ENCODE data around the gene AVL9.
A peak's percentile ranks its signal among the peaks of the same experiment; 100 is the strongest.

The AVL9 gene

GRCh38 chr7:32535162-32535702, 39.9 kb downstream of the AVL9 start:
- no peak for DNase-seq

DNA sequence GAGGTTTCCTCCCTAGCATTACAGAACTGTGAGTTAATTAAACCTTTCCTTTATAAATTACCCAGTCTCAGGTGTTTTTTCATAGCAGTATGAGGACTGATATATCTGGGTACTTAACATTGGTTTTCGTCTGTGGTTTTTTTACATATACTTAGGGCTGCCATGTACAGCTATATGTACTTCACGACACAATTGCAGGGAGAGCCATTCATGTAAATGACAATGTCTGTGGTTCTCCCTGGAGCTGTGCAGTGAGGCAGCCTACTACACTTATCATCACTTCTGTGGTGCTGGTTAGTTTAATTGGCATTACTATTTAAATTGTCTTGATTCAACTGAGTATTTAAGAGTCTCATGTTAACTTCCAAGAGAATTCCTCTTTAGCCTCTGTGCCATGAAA, 40.7 kb downstream of the AVL9 start:
- no peak for DNase-seq

DNA sequence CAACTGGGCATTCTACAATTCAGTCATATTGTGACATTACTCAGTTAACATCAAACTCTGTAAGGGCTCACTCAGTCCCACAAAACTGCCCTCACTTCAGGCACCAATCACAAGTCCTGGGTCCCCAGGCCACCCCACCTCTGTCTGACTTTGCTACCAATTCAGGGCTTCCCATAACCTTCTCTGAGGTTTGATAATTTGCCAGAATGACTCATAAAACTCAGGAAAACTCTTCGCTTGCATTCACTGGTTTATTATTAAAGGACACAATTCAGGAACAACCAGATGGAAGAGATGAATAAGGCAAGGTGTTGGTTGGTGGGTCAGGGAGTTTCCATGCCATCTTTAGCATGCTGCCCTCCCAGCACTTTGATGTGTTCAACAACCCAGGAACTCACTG, 41.3 kb downstream of the AVL9 start:
- peak; percentile 71 for DNase-seq

DNA sequence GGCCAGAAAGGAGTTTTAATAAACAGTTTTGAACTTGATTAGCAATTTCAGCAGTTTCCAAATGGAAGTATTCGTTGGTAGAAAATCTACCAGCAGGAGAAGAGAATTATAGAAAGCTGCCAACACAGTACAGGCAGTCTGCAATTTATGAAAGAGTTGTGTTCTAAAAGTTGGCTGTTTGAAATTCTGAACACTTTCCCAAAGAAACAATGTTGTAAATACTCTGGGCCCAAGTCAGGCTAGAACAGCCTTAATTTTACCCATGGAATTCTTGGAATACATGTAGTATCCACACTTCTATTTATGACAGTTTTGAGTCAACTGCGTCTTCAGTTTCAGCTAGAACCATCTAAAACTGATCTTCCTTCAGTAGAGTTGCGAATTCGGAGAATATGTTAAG, 42.5 kb downstream of the AVL9 start:
- no peak for DNase-seq

DNA sequence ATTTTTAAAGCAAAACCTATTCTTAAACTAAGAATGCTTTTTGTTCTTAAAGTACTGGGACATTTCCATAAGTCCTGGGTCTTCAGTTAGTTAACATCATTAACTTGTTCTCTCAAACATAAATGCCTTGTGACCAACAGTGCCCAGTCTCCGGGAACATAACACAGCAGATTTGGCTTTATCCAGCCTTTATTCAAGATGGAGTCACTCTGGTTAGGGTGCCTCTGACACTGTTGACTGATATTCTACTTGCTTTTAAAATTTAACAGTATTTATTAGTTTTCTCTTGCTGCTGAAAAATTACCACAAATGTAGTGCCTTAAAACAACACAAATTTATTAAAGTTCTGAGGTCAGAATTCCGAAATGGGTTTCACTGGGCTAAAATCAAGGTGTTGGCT, 44.1 kb downstream of the AVL9 start:
- no peak for DNase-seq

- DNase-seq, result peak; percentile 5
These were observed 44.7 kb downstream of the AVL9 start for GRCh38 chr7:32539919-32540531.

GRCh38 chr7:32542595-32542994, 47.3 kb downstream of the AVL9 start:
- DNase-seq, result no peak

DNA sequence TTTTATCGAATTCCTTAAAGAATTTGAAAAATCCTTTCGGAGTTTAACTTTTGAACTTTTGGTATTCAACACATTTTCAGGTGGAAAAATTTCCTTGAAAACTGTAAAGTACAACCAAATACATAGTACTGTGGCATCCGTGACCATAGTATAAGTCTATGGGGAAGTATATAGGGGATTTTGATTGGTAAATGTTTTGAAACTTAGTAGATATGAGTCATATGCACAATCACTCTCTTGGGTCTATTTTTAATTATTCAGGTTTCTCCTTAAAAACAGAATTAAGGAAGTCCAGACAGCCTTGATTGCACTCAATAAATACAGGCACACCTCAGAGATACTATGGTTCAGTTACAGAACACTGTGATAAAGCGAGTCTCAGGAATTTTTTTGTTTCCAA, 64.2 kb downstream of the AVL9 start:
- no peak for DNase-seq

DNA sequence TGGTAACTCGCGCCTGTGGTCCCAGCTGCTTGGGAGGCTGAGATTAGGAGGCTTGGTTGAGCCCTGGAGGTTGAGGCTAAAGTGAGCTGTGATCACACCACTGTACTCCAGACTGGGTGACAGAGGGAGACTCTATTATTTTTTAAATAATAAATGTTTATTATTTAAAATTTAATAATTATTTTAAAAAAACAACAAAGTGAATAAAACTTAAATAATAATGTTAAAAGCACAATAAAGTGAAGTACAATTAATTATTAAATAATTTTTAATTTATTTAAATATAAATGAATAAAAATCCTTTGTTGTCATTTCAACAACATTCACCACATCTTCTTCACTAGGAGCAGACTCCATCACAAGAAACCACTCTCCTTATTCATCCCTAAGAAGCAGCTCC, 64.8 kb downstream of the AVL9 start:
- DNase-seq, result no peak

GRCh38 chr7:32561613-32562012, 66.3 kb downstream of the AVL9 start:
- DNase-seq, result no peak

- DNase-seq, result peak; percentile 8
These were observed 69.3 kb downstream of the AVL9 start for GRCh38 chr7:32564542-32564941.

- DNase-seq, result no peak
These were observed 74.3 kb downstream of the AVL9 start for GRCh38 chr7:32569388-32570289.

GRCh38 chr7:32573110-32573687, 77.9 kb downstream of the AVL9 start:
- no peak for DNase-seq

DNA sequence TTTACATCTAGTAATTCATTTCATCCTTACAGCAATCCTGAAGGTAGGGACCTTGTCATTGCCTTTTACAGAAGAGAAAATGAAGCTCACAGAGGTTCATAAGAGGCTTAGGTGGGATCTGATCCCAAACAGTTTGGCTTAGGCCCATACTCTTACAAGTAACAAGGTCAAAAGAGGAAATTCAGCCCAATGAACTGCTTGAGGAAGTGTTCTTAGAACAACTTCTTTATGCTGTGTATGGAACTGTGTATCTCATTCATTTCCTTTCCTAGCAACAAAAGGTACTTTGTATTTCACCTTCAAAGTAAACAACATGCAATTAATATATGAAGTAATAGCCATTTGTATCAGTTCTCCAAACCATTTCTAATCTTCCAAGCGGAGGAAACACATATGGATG, 79.3 kb downstream of the AVL9 start:
- DNase-seq, result no peak

- DNase-seq, result no peak
These were observed 82.1 kb downstream of the AVL9 start for GRCh38 chr7:32577421-32577820.

GRCh38 chr7:32579776-32580175, 84.5 kb downstream of the AVL9 start:
- DNase-seq, result no peak

DNA sequence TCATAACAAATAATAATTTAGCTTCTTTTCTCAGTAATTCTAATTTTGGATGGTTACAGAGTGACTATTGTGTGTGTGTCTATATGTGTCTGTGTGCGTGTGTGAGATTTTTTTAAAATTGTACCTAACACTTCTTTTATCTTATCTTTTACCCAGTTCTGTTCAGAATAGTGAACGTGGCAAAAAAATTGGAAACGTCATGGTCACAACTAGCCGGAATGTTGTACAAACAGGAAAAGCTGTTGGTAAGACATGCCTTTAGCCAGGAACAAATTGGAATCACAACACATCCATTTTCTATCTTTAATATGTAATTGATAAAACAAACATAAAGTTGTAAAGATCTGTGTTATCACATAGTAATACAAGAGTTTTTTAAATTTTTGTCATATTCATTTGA, 85.4 kb downstream of the AVL9 start:
- no peak for DNase-seq

- no peak for DNase-seq
These were observed 86.7 kb downstream of the AVL9 start for GRCh38 chr7:32582036-32582435.

- DNase-seq, result peak; percentile 96
These were observed 88.5 kb downstream of the AVL9 start for GRCh38 chr7:32583791-32584190.

DNA sequence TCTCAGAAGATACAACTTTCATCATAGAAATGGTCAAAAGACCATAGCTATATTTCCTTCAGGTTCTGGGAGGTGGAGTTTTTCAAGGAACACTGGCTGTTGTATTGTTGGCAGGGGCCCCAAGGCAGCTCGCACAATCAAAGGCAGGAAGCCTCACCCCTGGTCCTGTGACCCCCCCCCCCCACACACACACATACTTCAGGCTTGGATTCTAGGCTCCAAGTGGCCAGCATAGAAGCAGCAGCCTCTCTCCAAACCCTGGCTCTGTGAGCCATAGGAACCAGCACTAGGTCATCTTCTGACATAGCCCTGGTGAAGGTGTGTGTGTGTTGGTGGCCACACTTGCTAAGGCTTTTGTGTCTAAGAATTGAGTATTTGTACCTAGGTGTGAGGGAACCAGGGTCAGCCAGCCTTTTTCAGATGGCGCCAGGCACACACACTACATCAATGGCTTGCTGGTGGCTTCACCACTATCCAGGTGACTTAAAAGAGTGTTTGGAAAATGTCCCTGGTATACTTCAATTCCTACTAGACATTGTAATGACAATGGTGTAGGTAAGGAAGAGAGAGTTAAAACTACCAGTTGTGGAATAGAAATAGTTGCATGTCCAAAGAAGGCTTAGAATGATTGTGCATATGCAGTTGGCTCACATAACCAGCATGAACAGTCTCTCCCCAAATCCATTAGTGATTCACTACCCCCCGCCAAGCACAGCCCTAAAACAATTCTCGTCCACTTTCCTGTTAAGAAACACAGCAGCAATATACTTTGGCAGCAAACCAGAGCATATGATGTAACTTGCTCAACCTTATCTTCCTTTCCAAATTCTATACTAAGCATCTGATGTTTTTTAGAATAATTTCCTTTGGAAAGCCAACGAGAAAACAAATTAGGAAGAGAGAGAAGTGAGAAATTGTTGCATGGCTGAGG, 91.3 kb downstream of the AVL9 start:
- DNase-seq, result peak; percentile 99

GRCh38 chr7:32587411-32587948, 92.2 kb downstream of the AVL9 start:
- DNase-seq, result peak; percentile 89

DNA sequence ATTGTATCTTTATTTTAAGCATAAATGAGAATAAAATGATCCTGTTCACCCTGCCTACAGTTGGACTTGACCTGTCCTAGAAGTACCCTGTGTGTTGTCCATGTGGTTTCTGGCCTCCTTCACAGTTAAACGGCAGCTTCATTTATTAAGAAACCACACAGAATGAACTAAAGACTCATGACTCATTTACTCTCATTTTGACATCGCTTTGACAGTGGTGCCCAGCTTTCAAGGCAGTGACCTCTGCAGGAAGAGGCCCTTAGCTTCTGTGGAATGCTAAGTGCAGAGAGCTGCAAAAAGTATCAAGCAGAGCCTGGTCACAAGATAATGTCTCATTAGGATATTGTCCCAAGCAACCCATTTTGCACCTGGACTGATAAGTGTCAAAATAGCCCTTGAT, 93.4 kb downstream of the AVL9 start:
- peak; percentile 79 for DNase-seq

Data from fibroblast of upper back skin (primary cell).